GM06990 (cell line): ENCODE measurements around the gene MFAP2.

ENCODE experiments used
- DNase-seq: peaks from one replicate; pipeline ENCODE4 v3.0.0-alpha.2; 2011; ENCODE audit not compliant: insufficient read length; ENCODE audit errors: extremely low read depth
- H3K27me3 ChIP-seq: replicated peaks from 2 replicates; pipeline ENCODE4 v1.6.0; 2011; ENCODE audit warnings: low read length; ENCODE audit not compliant: control insufficient read depth, insufficient read depth
- H3K36me3 ChIP-seq: 2 replicates; pipeline ENCODE4 v1.5.1; 2011; ENCODE audit warnings: low read length; ENCODE audit not compliant: control insufficient read depth, insufficient read depth
- H3K4me3 ChIP-seq: replicated peaks from 2 replicates; pipeline ENCODE4 v1.5.1; 2011; ENCODE audit warnings: low read depth, mild to moderate bottlenecking, control low read depth, low read length
- CTCF ChIP-seq: IDR thresholded peaks from 2 replicates; pipeline ENCODE4 v1.5.1; 2011; ENCODE audit warnings: low read length, control low read depth, mild to moderate bottlenecking, inconsistent platforms; ENCODE audit not compliant: insufficient read depth, poor library complexity, severe bottlenecking

MFAP2 gene

GRCh38 chr1:17017435-17017834 is 37.0 kb upstream of the MFAP2 start:
- peaks cover 20% of the 10 kb centered on the region for H3K36me3 ChIP-seq
- no peak overlapping the region for H3K4me3 ChIP-seq
- no peak for DNase-seq
- no peak for TF ChIP-seq CTCF
- H3K27me3 ChIP-seq: no peaks in the 10 kb centered on the region

- H3K27me3 ChIP-seq: no peaks in the 10 kb centered on the region
- peaks cover 13% of the 10 kb centered on the region for H3K36me3 ChIP-seq
- DNase-seq: no peak
These were observed 35.9 kb upstream of the MFAP2 start for GRCh38 chr1:17016317-17016661.

GRCh38 chr1:17014671-17015567 is 34.5 kb upstream of the MFAP2 start:
- no peak for DNase-seq
- Histone ChIP-seq H3K4me3 (no peak overlapping the region), H3K36me3 (peaks cover 6% of the 10 kb centered on the region), H3K27me3 (no peaks in the 10 kb centered on the region)
- no peak for TF ChIP-seq CTCF

More at GRCh38 chr1:17016317-17016661, 35.9 kb upstream of the MFAP2 start:
- H3K4me3 ChIP-seq: no peak overlapping the region
- no peak for TF ChIP-seq CTCF

- DNase-seq: no peak
- Histone ChIP-seq H3K27me3 (no peaks in the 10 kb centered on the region), H3K4me3 (no peak overlapping the region), H3K36me3 (peaks cover 5% of the 10 kb centered on the region)
- no peak for TF ChIP-seq CTCF
These were observed 33.3 kb upstream of the MFAP2 start for GRCh38 chr1:17013491-17014320.

GRCh38 chr1:17012775-17013490 is 32.5 kb upstream of the MFAP2 start:
- H3K4me3 ChIP-seq: no peak overlapping the region
- DNase-seq: no peak
- TF ChIP-seq CTCF: no peak

More at GRCh38 chr1:17012775-17013490, 32.5 kb upstream of the MFAP2 start:
- Histone ChIP-seq H3K27me3 (no peaks in the 10 kb centered on the region), H3K36me3 (peaks cover 2% of the 10 kb centered on the region)
